ENCODE measurements around the gene S100A5.

- TF ChIP-seq POLR2A (IDR thresholded peaks at IDR 0.05) (no peak), CTCF (IDR thresholded peaks at IDR 0.05) (peak; percentile 69 to 95 (median 92))
These were observed 29.7 kb downstream of the S100A5 start for GRCh38 chr1:153510984-153511410.

Measured in thyroid gland (tissue), 4 donors.